ENCODE data around the gene MYL6.

Gene MYL6

GRCh38 chr12:56158926-56159461 is 835 bp downstream of the MYL6 start:
- TF ChIP-seq CTCF (IDR thresholded peaks at IDR 0.05; ENCODE audit: insufficient read depth, missing control alignments): no peak
- no peak for FAIRE-seq
- DNase-seq (ENCODE audit: insufficient read length, low spot score): no peak

GRCh38 chr12:56159482-56160192 is 1.5 kb downstream of the MYL6 start:
- DNase-seq (ENCODE audit: insufficient read length, low spot score): no peak
- no peak for TF ChIP-seq CTCF (IDR thresholded peaks at IDR 0.05; ENCODE audit: insufficient read depth, missing control alignments)
- no peak for FAIRE-seq

GRCh38 chr12:56160193-56160763 is 2.1 kb downstream of the MYL6 start:
- DNase-seq (ENCODE audit: insufficient read length, low spot score) (no peak), FAIRE-seq (no peak)
- no peak for TF ChIP-seq CTCF (IDR thresholded peaks at IDR 0.05; ENCODE audit: insufficient read depth, missing control alignments)

GRCh38 chr12:56160894-56161689 is 2.9 kb downstream of the MYL6 start:
- no peak for TF ChIP-seq CTCF (IDR thresholded peaks at IDR 0.05; ENCODE audit: insufficient read depth, missing control alignments)
- no peak for DNase-seq (ENCODE audit: insufficient read length, low spot score)
- no peak for FAIRE-seq

- DNase-seq (ENCODE audit: insufficient read length, low spot score) (no peak), FAIRE-seq (no peak)
- no peak for TF ChIP-seq CTCF (IDR thresholded peaks at IDR 0.05; ENCODE audit: insufficient read depth, missing control alignments)
These were observed 3.7 kb downstream of the MYL6 start for GRCh38 chr12:56161690-56162351.

- DNase-seq (ENCODE audit: insufficient read length, low spot score) (no peak), FAIRE-seq (no peak)
- TF ChIP-seq CTCF (IDR thresholded peaks at IDR 0.05; ENCODE audit: insufficient read depth, missing control alignments): no peak
These were observed 4.5 kb downstream of the MYL6 start for GRCh38 chr12:56162468-56163290.
